GM23338 (cell line): ENCODE data around the gene ASB1. TPM values are rescaled to one million over a fixed set of nuclear protein-coding genes. Genes with fewer than 3 reads are reported as not detected.

Experiments used
- polyA plus RNA-seq: library from polyadenylated mRNA; unstranded; fragments of >200 nt; fragmentation: Nextera tagmentation; extraction: Ambion mirVana; gene quantifications from 2 replicates; pipeline ENCODE4 v1.2.1, GENCODE V29; 2016
- small RNA-seq: library from RNA; depleted of rRNA; stranded (forward); fragments of <200 nt; gene quantifications from one replicate; pipeline ENCODE3, GENCODE V24; 2014; ENCODE audit warnings: low replicate concordance
- total RNA-seq: library from RNA; depleted of rRNA; stranded (reverse); fragments of >200 nt; shearing (Covaris generic); gene quantifications from 2 replicates; pipeline ENCODE4 v1.2.3, GENCODE V29; 2014; rRNA removed

The ASB1 gene
- total and polyA plus RNA-seq, 2 experiments from 2014 or later = 21.5 to 23.9 TPM

Small RNA genes lying within 50 kb of the gene (small RNA-seq; reads per million reads assigned to genes)
- not detected for gene RNU6-234P

Other genes starting within 250 kb of the ASB1 start
- gene ILKAP, start 223.2 kb upstream of the ASB1 start, total RNA-seq = 17.0 and 29.7 TPM in 2 replicates
- 35.9 and 36.3 TPM in 2 replicates for gene ILKAP, start 223.2 kb upstream of the ASB1 start, polyA plus RNA-seq
- 76.3 and 85.5 TPM in 2 replicates for gene HES6, start 186.9 kb upstream of the ASB1 start, total RNA-seq
- 38.8 and 42.7 TPM in 2 replicates for gene HES6, start 186.9 kb upstream of the ASB1 start, polyA plus RNA-seq
- 4.6 TPM in 2 replicates for gene PER2, start 138.3 kb upstream of the ASB1 start, total RNA-seq
- 2.2 and 2.3 TPM in 2 replicates for gene PER2, start 138.3 kb upstream of the ASB1 start, polyA plus RNA-seq
- gene TRAF3IP1, start 106.4 kb upstream of the ASB1 start, total RNA-seq = 12.2 and 12.5 TPM in 2 replicates
- gene TRAF3IP1, start 106.4 kb upstream of the ASB1 start, polyA plus RNA-seq = 20.0 and 20.7 TPM in 2 replicates